Vein endothelial cell (primary cell): ENCODE measurements around the gene ADIRF. TPM values are rescaled to one million over a fixed set of nuclear protein-coding genes. Genes with fewer than 3 reads are reported as not detected.

Source experiments
- small RNA-seq: library from RNA; depleted of rRNA; stranded (forward); fragments of <200 nt; gene quantifications from one replicate; pipeline ENCODE3, GENCODE V24; 2012
- total RNA-seq: library from RNA; depleted of rRNA; stranded (reverse); fragments of >200 nt; gene quantifications from 2 replicates; pipeline ENCODE4 v1.2.3, GENCODE V29; 2012

ADIRF gene
- 10.0 and 11.4 TPM in 2 replicates for total RNA-seq

GRCh38 chr10:86968271-86968993, at the start of gene ADIRF:
Gene ADIRF (plus strand): TSS chr10:86968482. CDS start chr10:86968545, 63 bp downstream.

GRCh38 chr10:86957471-86958115, 10.7 kb upstream of the ADIRF start, which contains the start of gene MMRN2:
Gene MMRN2 (minus strand): TSS chr10:86957615. CDS start chr10:86957541, 74 bp downstream.

GRCh38 chr10:86958116-86958900, 10.0 kb upstream of the ADIRF start, which contains the start of gene SNCG:
Gene SNCG (plus strand): TSS chr10:86958599. CDS start chr10:86958698, 99 bp downstream.

GRCh38 chr10:87020056-87020455, 51.8 kb downstream of the ADIRF start, which contains the start of gene FAM25A:
Gene FAM25A (plus strand): TSS chr10:87020294. CDS start chr10:87020325, 31 bp downstream.

Small RNA genes within 50 kb of the gene (small RNA-seq; reads per million reads assigned to genes)
- gene BMS1P3 (not detected), gene FAM25A (not detected)

Other genes with a start within 250 kb of the ADIRF start
- gene BMPR1A, start 211.9 kb upstream of the ADIRF start, total RNA-seq, result 0.65 and 0.76 TPM in 2 replicates
- gene MMRN2, start 10.9 kb upstream of the ADIRF start, total RNA-seq, result 262 and 371 TPM in 2 replicates
- 53.1 and 60.4 TPM in 2 replicates for gene SNCG, start 9.9 kb upstream of the ADIRF start, total RNA-seq
- not detected in 2 replicates for gene FAM25A, start 51.8 kb downstream of the ADIRF start, total RNA-seq
- gene GLUD1, start 126.4 kb downstream of the ADIRF start, total RNA-seq, result 144 and 166 TPM in 2 replicates
- 25.2 and 30.5 TPM in 2 replicates for gene SHLD2, start 126.7 kb downstream of the ADIRF start, total RNA-seq